ENCODE results near the gene CACNA2D2.

GRCh38 chr3:50523279-50523811 lies 19.9 kb upstream of the CACNA2D2 start:
- TF ChIP-seq CTCF (IDR thresholded peaks at IDR 0.05) = no peak
- TF ChIP-seq POLR2A (IDR thresholded peaks at IDR 0.05) = no peak

Measured in adrenal gland (tissue), 5 donors.